Naive thymus-derived CD4-positive, alpha-beta T cell (primary cell): ENCODE data around the gene ZMYND15. TPM values are rescaled to one million over a fixed set of nuclear protein-coding genes. Genes with fewer than 3 reads are reported as not detected.

ENCODE experiments used
- ATAC-seq: fragments of 150-1000 bp; cut with Tn5 transposase; 2 replicates; pipeline ENCODE4 v1.10.0; 2021; ENCODE audit warnings: mild to moderate bottlenecking, moderate library complexity
- CTCF ChIA-PET: fragments of 350-600 bp; sonication (Branson Sonifier 250); formaldehyde crosslinking; loops from one replicate; lab custom pipeline; 2021; ENCODE audit warnings: antibody characterized with exemption; lab: Charles Lee
- POLR2A ChIA-PET: fragments of 350-600 bp; sonication (Branson Sonifier 250); formaldehyde crosslinking; loops from one replicate; lab custom pipeline; 2021; ENCODE audit warnings: antibody characterized with exemption, inconsistent platforms; lab: Charles Lee
- DNase-seq, 9 donors: peaks; one replicate each; pipeline versions ENCODE4 v3.0.0 to v3.0.0-alpha.2; 2020 to 2022; ENCODE audit warnings: mixed read lengths in 1 of 9
- H3K27ac ChIP-seq: one replicate; pipeline ENCODE4 v1.7.0; 2013; ENCODE audit warnings: mild to moderate bottlenecking, low read depth, low read length, moderate library complexity
- H3K27me3 ChIP-seq, 2 donors: one replicate each; pipeline ENCODE4 v1.7.0; 2013; ENCODE audit warnings: low read length in 2 of 2, mild to moderate bottlenecking in 2 of 2, moderate library complexity in 2 of 2; ENCODE audit not compliant: control insufficient read depth in 2 of 2, insufficient read depth in 2 of 2
- H3K36me3 ChIP-seq, 3 experiments: 1 replicate in 2 of 3; 2 replicates in 1 of 3; pipeline ENCODE4 v1.7.0; 2013; ENCODE audit warnings: low read length in 3 of 3, mild to moderate bottlenecking in 3 of 3, moderate library complexity in 1 of 3; ENCODE audit not compliant: insufficient read depth in 3 of 3, control insufficient read depth in 2 of 3
- H3K4me1 ChIP-seq, 2 donors: one replicate each; pipeline ENCODE4 v1.7.0; 2013; ENCODE audit warnings: low read length in 2 of 2, mild to moderate bottlenecking in 2 of 2, moderate library complexity in 1 of 2; ENCODE audit not compliant: control insufficient read depth in 2 of 2, insufficient read depth in 2 of 2
- H3K4me3 ChIP-seq: 2 replicates; pipeline ENCODE4 v1.7.0; 2013; ENCODE audit warnings: mild to moderate bottlenecking, low read length
- H3K9me3 ChIP-seq, 3 experiments: 1 replicate in 2 of 3; 2 replicates in 1 of 3; pipeline ENCODE4 v1.7.0; 2013; ENCODE audit warnings: low read length in 3 of 3; ENCODE audit not compliant: control insufficient read depth in 2 of 3
- H3K27ac Mint-ChIP-seq, 9 donors: one replicate each; pipeline ENCODE4 v1.8.0; 2020 to 2022; ENCODE audit warnings: mixed read lengths in 9 of 9, mild to moderate bottlenecking in 8 of 9, moderate library complexity in 5 of 9, inconsistent platforms in 2 of 9
- H3K27me3 Mint-ChIP-seq, 5 donors: one replicate each; pipeline ENCODE4 v1.8.0; 2021 to 2022; ENCODE audit warnings: mixed read lengths in 5 of 5, mild to moderate bottlenecking in 1 of 5
- H3K36me3 Mint-ChIP-seq, 5 donors: one replicate each; pipeline ENCODE4 v1.8.0; 2020 to 2022; ENCODE audit warnings: mixed read lengths in 5 of 5, mild to moderate bottlenecking in 3 of 5, inconsistent platforms in 1 of 5
- H3K4me1 Mint-ChIP-seq, 7 donors: one replicate each; pipeline ENCODE4 v1.8.0; 2020 to 2022; ENCODE audit warnings: mixed read lengths in 7 of 7, mild to moderate bottlenecking in 3 of 7, inconsistent platforms in 1 of 7
- H3K4me3 Mint-ChIP-seq, 10 donors: one replicate each; pipeline ENCODE4 v1.8.0; 2020 to 2022; ENCODE audit warnings: mild to moderate bottlenecking in 10 of 10, mixed read lengths in 10 of 10, moderate library complexity in 6 of 10, inconsistent platforms in 2 of 10
- H3K9me3 Mint-ChIP-seq, 11 donors: one replicate each; pipeline ENCODE4 v1.8.0; 2020 to 2022; ENCODE audit warnings: mixed read lengths in 11 of 11, mild to moderate bottlenecking in 4 of 11, inconsistent platforms in 1 of 11, moderate library complexity in 1 of 11
- intact Hi-C, 2 donors: fragments of 100-400 bp; cut with micrococcal nuclease; formaldehyde crosslinking; loops; one replicate each; pipeline ENCODE4 v1.15.1; 2023
- polyA plus RNA-seq, 2 donors: library from polyadenylated mRNA; unstranded; fragments of 300-500 nt; fragmentation: Illumina TruSeq; gene quantifications; one replicate each; pipeline ENCODE4 v1.2.3, GENCODE V29; 2021
- total RNA-seq, 6 experiments: library from RNA in 5 of 6; stranded (reverse) in 5 of 6; gene quantifications; 1 replicate in 5 of 6; 2 replicates in 1 of 6; pipeline ENCODE4 v1.2.3 and lab custom pipeline; 2021 to 2026

The ZMYND15 gene
- total and polyA plus RNA-seq, 7 experiments from 2014 or later = 0.22 to 5.2 (median 1.4) TPM; not detected in 3

DNA sequence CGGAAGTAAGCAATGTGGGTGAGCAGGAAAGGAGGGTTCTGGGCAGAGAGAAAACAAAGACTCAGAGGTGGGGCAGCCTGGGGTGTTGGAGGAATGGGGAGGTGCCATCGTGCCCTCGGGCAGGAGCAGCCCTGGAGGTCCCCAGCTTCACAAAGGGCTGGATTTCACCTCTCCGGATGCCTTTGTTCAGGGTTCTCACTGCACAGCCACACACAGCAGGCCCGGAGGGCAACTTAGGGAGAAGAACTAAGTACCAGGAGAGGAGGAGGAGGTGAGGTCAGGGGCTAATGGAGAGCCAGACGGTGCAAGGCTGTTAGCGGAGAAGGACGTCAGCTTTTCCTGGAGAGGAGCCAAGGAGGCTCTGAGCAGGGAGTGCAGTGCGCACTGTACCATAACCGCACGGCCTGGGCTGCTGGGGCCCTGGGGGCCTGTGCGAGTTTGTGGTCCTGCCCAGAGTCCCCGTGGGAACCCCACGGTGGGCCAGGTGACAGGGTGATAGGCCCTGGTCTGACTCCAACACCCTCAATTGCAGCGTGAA, 19.9 kb upstream of the ZMYND15 start:
- H3K4me1 ChIP-seq = peaks cover 11 to 12% of the 10 kb centered on the region in 2 donors
- no peak overlapping the region for H3K4me3 Mint-ChIP-seq
- no peaks in the 10 kb centered on the region for H3K9me3 ChIP-seq
- peaks cover 13 to 40% (median 20%) of the 10 kb centered on the region in 7 donors for H3K4me1 Mint-ChIP-seq
- ChIA-PET CTCF (no interaction called here), POLR2A (interaction anchor here (3.5 kb wide), 1 partner anchor 9 kb away, joined by 26 read pairs; the partner anchor contains the start of gene ARRB2)
- H3K4me3 ChIP-seq = no peak overlapping the region
- peaks cover 0 to 38% (median 14%) of the 10 kb centered on the region in 5 donors for H3K36me3 Mint-ChIP-seq
- H3K27ac Mint-ChIP-seq = peak overlapping the region in 3 of 9 donors; percentile 56 to 76 (median 63)
- DNase-seq (no peak), ATAC-seq (no peak)
- H3K36me3 ChIP-seq = peaks cover 8 to 64% (median 24%) of the 10 kb centered on the region in 3 experiments
- intact Hi-C loops = no loop called here
- H3K27me3 ChIP-seq = no peaks in the 10 kb centered on the region
- H3K27ac ChIP-seq = no peak overlapping the region
- no peaks in the 10 kb centered on the region for H3K9me3 Mint-ChIP-seq
- H3K27me3 Mint-ChIP-seq = no peaks in the 10 kb centered on the region

- Histone ChIP-seq H3K9me3 (no peaks in the 10 kb centered on the region), H3K27ac (peak overlapping the region; percentile 21), H3K36me3 (peaks cover 8 to 62% (median 24%) of the 10 kb centered on the region in 3 experiments), H3K27me3 (no peaks in the 10 kb centered on the region), H3K4me3 (no peak overlapping the region), H3K4me1 (peaks cover 1 to 4% of the 10 kb centered on the region in 2 donors)
- Mint-ChIP-seq H3K4me3 (no peak overlapping the region), H3K4me1 (peaks cover 3 to 32% (median 11%) of the 10 kb centered on the region in 7 donors), H3K36me3 (peaks cover 0 to 29% (median 14%) of the 10 kb centered on the region in 5 donors), H3K27me3 (no peaks in the 10 kb centered on the region), H3K27ac (peak overlapping the region in 5 of 9 donors; percentile 17 to 69 (median 47)), H3K9me3 (peaks cover 0 to 2% (median 0%) of the 10 kb centered on the region in 11 donors)
- POLR2A ChIA-PET = interaction anchor here (0.6 to 3.5 kb wide), 3 partner anchors 10 to 712 kb away, joined by 3 to 26 read pairs (median 4); partner anchors contain the start of gene ARRB2
- DNase-seq (no peak), ATAC-seq (no peak)
- CTCF ChIA-PET = no interaction called here
- intact Hi-C loops = no loop called here
Measured at GRCh38 chr17:4720787-4721186, 18.8 kb upstream of the ZMYND15 start.

DNA sequence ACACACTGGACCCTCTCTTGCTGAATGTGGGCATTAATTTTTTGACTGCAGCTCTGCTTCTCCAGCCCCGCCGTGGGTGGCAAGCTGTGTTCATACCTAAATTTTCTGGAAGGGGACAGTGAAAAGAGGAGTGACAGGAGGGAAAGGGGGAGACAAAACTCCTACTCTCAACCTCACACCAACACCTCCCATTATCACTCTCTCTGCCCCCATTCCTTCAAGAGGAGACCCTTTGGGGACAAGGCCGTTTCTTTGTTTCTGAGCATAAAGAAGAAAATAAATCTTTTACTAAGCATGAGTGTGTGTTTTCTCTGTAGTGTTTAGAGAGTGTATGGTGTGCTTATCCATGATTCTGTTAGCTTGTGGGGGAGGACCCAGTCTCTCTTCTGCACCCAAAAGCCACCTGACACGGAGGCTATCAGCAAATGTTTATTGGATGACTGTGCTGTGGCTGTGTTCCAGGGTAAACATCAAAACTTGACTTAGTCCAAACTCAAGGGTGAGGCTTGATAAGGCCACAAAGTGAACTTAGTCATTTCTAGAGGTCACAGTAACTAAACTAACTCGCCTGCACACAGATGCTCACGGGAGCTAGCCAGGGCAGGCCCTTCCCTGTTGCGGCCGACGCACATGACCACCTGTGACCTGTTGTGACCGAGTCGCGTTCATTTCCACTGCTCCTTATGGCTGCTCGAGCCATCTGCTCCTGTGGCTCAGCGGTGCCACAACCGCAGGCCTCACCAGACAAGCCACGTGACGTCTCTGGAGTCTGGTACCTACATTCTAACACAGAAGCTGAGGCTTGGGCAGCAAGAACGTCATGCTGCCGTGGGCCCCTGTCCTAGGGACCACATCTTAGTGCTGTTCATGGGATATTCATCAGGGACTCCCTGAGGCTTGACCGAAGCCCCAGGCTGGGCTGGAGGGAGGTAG, 18.2 kb upstream of the ZMYND15 start:
- Histone ChIP-seq H3K4me3 (no peak overlapping the region), H3K4me1 (no peaks in the 10 kb centered on the region), H3K36me3 (peaks cover 8 to 56% (median 24%) of the 10 kb centered on the region in 3 experiments), H3K9me3 (no peaks in the 10 kb centered on the region), H3K27ac (no peak overlapping the region), H3K27me3 (no peaks in the 10 kb centered on the region)
- no peaks in the 10 kb centered on the region for H3K27me3 Mint-ChIP-seq
- no peak overlapping the region for H3K4me3 Mint-ChIP-seq
- intact Hi-C loops = no loop called here
- H3K9me3 Mint-ChIP-seq = peaks cover 0 to 2% (median 0%) of the 10 kb centered on the region in 11 donors
- peak overlapping the region; percentile 4 to 82 (median 25) for H3K27ac Mint-ChIP-seq
- H3K4me1 Mint-ChIP-seq = peaks cover 0 to 33% (median 6%) of the 10 kb centered on the region in 7 donors
- DNase-seq = no peak
- POLR2A ChIA-PET = interaction anchor here (0.6 to 3.5 kb wide), 5 partner anchors 10 to 712 kb away, joined by 3 to 26 read pairs (median 4); partner anchors contain the start of gene ARRB2
- ATAC-seq = peak; percentile 49
- peaks cover 0 to 28% (median 14%) of the 10 kb centered on the region in 5 donors for H3K36me3 Mint-ChIP-seq
- CTCF ChIA-PET = no interaction called here

GRCh38 chr17:4722678-4723240, 16.9 kb upstream of the ZMYND15 start:
- peaks cover 0 to 32% (median 4%) of the 10 kb centered on the region in 7 donors for H3K4me1 Mint-ChIP-seq
- peak overlapping the region in 3 of 9 donors; percentile 4 to 69 (median 6) for H3K27ac Mint-ChIP-seq
- H3K27me3 ChIP-seq = no peaks in the 10 kb centered on the region
- ChIA-PET CTCF (interaction anchor here (0.6 kb wide), 1 partner anchor 9 kb away, joined by 5 read pairs; no protein-coding TSS in a partner anchor), POLR2A (interaction anchor here (0.7 to 3.5 kb wide), 3 partner anchors 12 to 982 kb away, joined by 3 to 26 read pairs (median 11); partner anchors contain the start of gene ARRB2)
- ATAC-seq (no peak), DNase-seq (no peak)
- H3K9me3 ChIP-seq = no peaks in the 10 kb centered on the region
- H3K9me3 Mint-ChIP-seq = peaks cover 0 to 2% (median 0%) of the 10 kb centered on the region in 11 donors
- H3K27me3 Mint-ChIP-seq = no peaks in the 10 kb centered on the region
- H3K4me3 Mint-ChIP-seq = peak overlapping the region in 1 of 10 donors; percentile 16
- no peaks in the 10 kb centered on the region for H3K4me1 ChIP-seq
- peaks cover 4 to 43% (median 16%) of the 10 kb centered on the region in 3 experiments for H3K36me3 ChIP-seq
- peaks cover 0 to 22% (median 14%) of the 10 kb centered on the region in 5 donors for H3K36me3 Mint-ChIP-seq
- H3K27ac ChIP-seq = no peak overlapping the region
- no peak overlapping the region for H3K4me3 ChIP-seq
- intact Hi-C loops = no loop called here

- H3K4me3 Mint-ChIP-seq = no peak overlapping the region
- no peaks in the 10 kb centered on the region for H3K27me3 Mint-ChIP-seq
- ChIA-PET CTCF (interaction anchor here (0.7 to 1.1 kb wide), 2 partner anchors 15 to 80 kb away, joined by 3 read pairs; partner anchors contain the start of gene ARRB2), POLR2A (interaction anchor here (0.6 to 3.3 kb wide), 4 partner anchors 9 to 582 kb away, joined by 3 to 26 read pairs (median 4); partner anchors contain the start of genes CYB5D2 and ZZEF1)
- no peak overlapping the region for H3K27ac ChIP-seq
- peaks cover 0 to 41% (median 4%) of the 10 kb centered on the region in 7 donors for H3K4me1 Mint-ChIP-seq
- H3K36me3 ChIP-seq = peaks cover 0 to 24% (median 3%) of the 10 kb centered on the region in 3 experiments
- DNase-seq = no peak
- H3K36me3 Mint-ChIP-seq = peaks cover 0 to 14% (median 5%) of the 10 kb centered on the region in 5 donors
- H3K4me3 ChIP-seq = no peak overlapping the region
- peaks cover 0 to 2% (median 0%) of the 10 kb centered on the region in 11 donors for H3K9me3 Mint-ChIP-seq
- no peaks in the 10 kb centered on the region for H3K9me3 ChIP-seq
- no peaks in the 10 kb centered on the region for H3K27me3 ChIP-seq
- intact Hi-C loops = no loop called here
- no peak overlapping the region for H3K27ac Mint-ChIP-seq
- H3K4me1 ChIP-seq = no peaks in the 10 kb centered on the region
- ATAC-seq = peak; percentile 14
Measured at GRCh38 chr17:4724650-4725049, 15.0 kb upstream of the ZMYND15 start.
